ENCODE data around the gene HOXC6. TPM values are rescaled to one million over a fixed set of nuclear protein-coding genes. Genes with fewer than 3 reads are reported as not detected.

The HOXC6 gene
- total and polyA plus RNA-seq, 4 experiments from 2014 or later: not detected

DNA sequence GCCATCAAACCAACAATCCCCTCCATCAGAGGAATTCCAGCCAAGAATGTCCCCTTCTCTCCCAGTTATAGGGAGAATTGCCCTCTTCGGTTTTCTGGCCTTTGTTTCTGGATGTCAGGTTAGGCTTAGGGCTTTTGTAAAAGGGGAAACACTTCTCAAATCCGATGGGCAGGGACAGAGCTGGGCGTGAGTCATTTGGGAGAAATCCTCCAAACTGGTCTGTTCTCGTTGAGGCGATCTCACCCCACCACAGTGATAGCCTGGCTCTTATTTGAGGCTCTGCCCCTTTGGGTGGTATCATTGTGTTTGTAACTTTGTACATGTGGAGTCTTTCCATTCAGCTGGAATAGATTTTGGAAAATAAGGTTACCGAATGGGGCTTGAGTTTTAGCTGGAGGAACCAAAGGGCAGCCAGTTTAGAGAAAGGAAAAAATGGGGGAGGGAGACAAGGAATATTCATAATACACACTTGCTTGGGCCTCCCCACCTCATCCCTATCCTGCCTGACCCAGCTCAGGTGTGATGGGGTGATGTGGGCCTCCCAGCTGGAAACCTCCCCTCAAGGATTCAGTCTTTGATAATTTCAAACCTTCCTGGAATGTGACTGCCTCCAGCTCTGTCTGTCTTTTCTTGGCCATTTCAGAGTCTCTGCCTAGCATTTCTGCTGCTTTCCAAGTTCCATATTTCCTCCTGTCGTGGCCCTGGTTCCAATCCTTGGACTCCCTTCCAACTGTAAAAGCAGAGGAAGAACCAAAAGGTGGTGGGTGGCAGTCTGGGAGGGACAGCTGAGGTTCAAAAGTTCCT lies 32.9 kb downstream of the HOXC6 start:
- H3K27me3 Mint-ChIP-seq: peaks cover 58 to 74% of the 10 kb centered on the region in 2 donors
- no peaks in the 10 kb centered on the region for H3K36me3 Mint-ChIP-seq
- ChIA-PET POLR2A (ENCODE audit: partially characterized antibody) (no interaction called here), CTCF (ENCODE audit: partially characterized antibody) (interaction anchor here (1.8 kb wide), 1 partner anchor 140 kb away, joined by 6 read pairs; no protein-coding TSS in a partner anchor)
- intact Hi-C loops (cut with micrococcal nuclease): no loop called here
- no peak overlapping the region for H3K4me3 Mint-ChIP-seq
- H3K4me1 Mint-ChIP-seq: no peaks in the 10 kb centered on the region
- Histone ChIP-seq H3K27ac (ENCODE audit: low read depth, low read length) (no peak overlapping the region), H3K4me1 (ENCODE audit: insufficient read depth, low read length) (no peaks in the 10 kb centered on the region), H3K36me3 (ENCODE audit: insufficient read depth, low read length) (no peaks in the 10 kb centered on the region), H3K27me3 (ENCODE audit: insufficient read depth, low read length) (peaks cover 37% of the 10 kb centered on the region), H3K9me3 (ENCODE audit: control insufficient read depth in 1 of 2, low read length in 2 of 2) (no peaks in the 10 kb centered on the region), H3K4me3 (ENCODE audit: low read length in 2 of 2) (no peak overlapping the region)
- H3K9me3 Mint-ChIP-seq: peaks cover 0 to 1% (median 0%) of the 10 kb centered on the region in 8 donors
- no peak overlapping the region for H3K27ac Mint-ChIP-seq
- DNase-seq: no peak

GRCh38 chr12:54065677-54066076 lies 37.4 kb downstream of the HOXC6 start:
- no peaks in the 10 kb centered on the region for H3K36me3 Mint-ChIP-seq
- H3K9me3 Mint-ChIP-seq: peaks cover 0 to 1% (median 0%) of the 10 kb centered on the region in 8 donors
- peaks cover 40 to 67% of the 10 kb centered on the region in 2 donors for H3K27me3 Mint-ChIP-seq
- H3K4me1 ChIP-seq (ENCODE audit: insufficient read depth, low read length): no peaks in the 10 kb centered on the region
- no peak overlapping the region for H3K4me3 Mint-ChIP-seq
- H3K4me3 ChIP-seq (ENCODE audit: low read length in 2 of 2): no peak overlapping the region
- H3K27me3 ChIP-seq (ENCODE audit: insufficient read depth, low read length): peaks cover 28% of the 10 kb centered on the region
- ChIA-PET CTCF (ENCODE audit: partially characterized antibody) (interaction anchor here (1.3 kb wide), 1 partner anchor 61 kb away, joined by 3 read pairs; no protein-coding TSS in a partner anchor), POLR2A (ENCODE audit: partially characterized antibody) (no interaction called here)
- DNase-seq: no peak
- no peaks in the 10 kb centered on the region for H3K4me1 Mint-ChIP-seq
- H3K27ac Mint-ChIP-seq: no peak overlapping the region
- no peak overlapping the region for H3K27ac ChIP-seq (ENCODE audit: low read depth, low read length)
- no peaks in the 10 kb centered on the region for H3K36me3 ChIP-seq (ENCODE audit: insufficient read depth, low read length)
- intact Hi-C loops (cut with micrococcal nuclease): no loop called here
- no peaks in the 10 kb centered on the region for H3K9me3 ChIP-seq (ENCODE audit: control insufficient read depth in 1 of 2, low read length in 2 of 2)

- intact Hi-C loops (cut with micrococcal nuclease): no loop called here
- Histone ChIP-seq H3K36me3 (ENCODE audit: insufficient read depth, low read length) (no peaks in the 10 kb centered on the region), H3K9me3 (ENCODE audit: control insufficient read depth in 1 of 2, low read length in 2 of 2) (no peaks in the 10 kb centered on the region), H3K4me1 (ENCODE audit: insufficient read depth, low read length) (no peaks in the 10 kb centered on the region), H3K27me3 (ENCODE audit: insufficient read depth, low read length) (peaks cover 21% of the 10 kb centered on the region), H3K27ac (ENCODE audit: low read depth, low read length) (no peak overlapping the region), H3K4me3 (ENCODE audit: low read length in 2 of 2) (no peak overlapping the region)
- Mint-ChIP-seq H3K27me3 (peaks cover 35 to 69% of the 10 kb centered on the region in 2 donors), H3K4me1 (no peaks in the 10 kb centered on the region), H3K36me3 (no peaks in the 10 kb centered on the region), H3K27ac (no peak overlapping the region), H3K9me3 (peaks cover 0 to 1% (median 0%) of the 10 kb centered on the region in 8 donors), H3K4me3 (no peak overlapping the region)
- CTCF ChIA-PET (ENCODE audit: partially characterized antibody): interaction anchor here (1.3 kb wide), 1 partner anchor 60 kb away, joined by 3 read pairs; no protein-coding TSS in a partner anchor
- POLR2A ChIA-PET (ENCODE audit: partially characterized antibody): no interaction called here
- DNase-seq: no peak
These were observed 38.2 kb downstream of the HOXC6 start for GRCh38 chr12:54066408-54066807.

GRCh38 chr12:54068418-54069070 lies 40.3 kb downstream of the HOXC6 start:
- Mint-ChIP-seq H3K27me3 (peaks cover 24 to 51% of the 10 kb centered on the region in 2 donors), H3K9me3 (no peaks in the 10 kb centered on the region), H3K36me3 (no peaks in the 10 kb centered on the region), H3K27ac (no peak overlapping the region), H3K4me3 (no peak overlapping the region), H3K4me1 (no peaks in the 10 kb centered on the region)
- no peaks in the 10 kb centered on the region for H3K36me3 ChIP-seq (ENCODE audit: insufficient read depth, low read length)
- POLR2A ChIA-PET (ENCODE audit: partially characterized antibody): no interaction called here
- no peak overlapping the region for H3K4me3 ChIP-seq (ENCODE audit: low read length in 2 of 2)
- H3K27me3 ChIP-seq (ENCODE audit: insufficient read depth, low read length): peaks cover 9% of the 10 kb centered on the region
- CTCF ChIA-PET (ENCODE audit: partially characterized antibody): no interaction called here
- no peaks in the 10 kb centered on the region for H3K9me3 ChIP-seq (ENCODE audit: control insufficient read depth in 1 of 2, low read length in 2 of 2)
- no peak overlapping the region for H3K27ac ChIP-seq (ENCODE audit: low read depth, low read length)
- H3K4me1 ChIP-seq (ENCODE audit: insufficient read depth, low read length): no peaks in the 10 kb centered on the region
- DNase-seq: no peak
- intact Hi-C loops (cut with micrococcal nuclease): no loop called here

DNA sequence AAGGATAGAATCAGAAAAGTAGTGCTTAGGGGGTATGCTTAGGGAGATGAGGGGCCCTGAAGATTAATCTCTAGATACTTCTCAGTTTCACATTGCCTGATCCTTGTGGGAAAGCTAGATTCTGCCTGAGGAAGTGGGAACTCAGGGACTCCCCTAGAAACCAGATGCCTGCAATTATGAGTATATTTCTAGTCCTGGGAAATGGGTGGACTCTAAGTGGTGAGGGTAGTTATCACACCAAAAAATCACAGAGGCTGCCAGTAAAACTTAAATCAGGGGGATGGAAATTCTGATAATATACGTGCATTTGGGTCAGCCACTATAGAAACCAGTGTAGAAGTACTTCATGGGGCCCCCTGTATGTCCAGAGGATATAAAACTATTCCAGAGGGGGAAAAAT lies 43.7 kb downstream of the HOXC6 start:
- Mint-ChIP-seq H3K27me3 (peaks cover 14 to 36% of the 10 kb centered on the region in 2 donors), H3K36me3 (no peaks in the 10 kb centered on the region), H3K9me3 (no peaks in the 10 kb centered on the region), H3K27ac (no peak overlapping the region), H3K4me1 (no peaks in the 10 kb centered on the region), H3K4me3 (no peak overlapping the region)
- no peaks in the 10 kb centered on the region for H3K9me3 ChIP-seq (ENCODE audit: control insufficient read depth in 1 of 2, low read length in 2 of 2)
- H3K27me3 ChIP-seq (ENCODE audit: insufficient read depth, low read length): no peaks in the 10 kb centered on the region
- no peak overlapping the region for H3K27ac ChIP-seq (ENCODE audit: low read depth, low read length)
- no peaks in the 10 kb centered on the region for H3K4me1 ChIP-seq (ENCODE audit: insufficient read depth, low read length)
- no peak for DNase-seq
- POLR2A ChIA-PET (ENCODE audit: partially characterized antibody): no interaction called here
- no peaks in the 10 kb centered on the region for H3K36me3 ChIP-seq (ENCODE audit: insufficient read depth, low read length)
- CTCF ChIA-PET (ENCODE audit: partially characterized antibody): interaction anchor here (0.7 kb wide), 1 partner anchor 70 kb away, joined by 3 read pairs; no protein-coding TSS in a partner anchor
- no peak overlapping the region for H3K4me3 ChIP-seq (ENCODE audit: low read length in 2 of 2)
- intact Hi-C loops (cut with micrococcal nuclease): no loop called here

- Mint-ChIP-seq H3K4me1 (peaks cover 0 to 5% (median 1%) of the 10 kb centered on the region in 4 donors), H3K9me3 (no peaks in the 10 kb centered on the region), H3K27me3 (peaks cover 11 to 26% of the 10 kb centered on the region in 2 donors), H3K4me3 (no peak overlapping the region), H3K27ac (no peak overlapping the region), H3K36me3 (no peaks in the 10 kb centered on the region)
- H3K4me1 ChIP-seq (ENCODE audit: insufficient read depth, low read length): no peaks in the 10 kb centered on the region
- no peak overlapping the region for H3K4me3 ChIP-seq (ENCODE audit: low read length in 2 of 2)
- H3K27me3 ChIP-seq (ENCODE audit: insufficient read depth, low read length): no peaks in the 10 kb centered on the region
- CTCF ChIA-PET (ENCODE audit: partially characterized antibody): no interaction called here
- no peak overlapping the region for H3K27ac ChIP-seq (ENCODE audit: low read depth, low read length)
- H3K9me3 ChIP-seq (ENCODE audit: control insufficient read depth in 1 of 2, low read length in 2 of 2): no peaks in the 10 kb centered on the region
- no peaks in the 10 kb centered on the region for H3K36me3 ChIP-seq (ENCODE audit: insufficient read depth, low read length)
- DNase-seq: no peak
- POLR2A ChIA-PET (ENCODE audit: partially characterized antibody): no interaction called here
- intact Hi-C loops (cut with micrococcal nuclease): no loop called here
These were observed 46.1 kb downstream of the HOXC6 start for GRCh38 chr12:54074308-54074707.

GRCh38 chr12:54075409-54075808 lies 47.2 kb downstream of the HOXC6 start:
- POLR2A ChIA-PET (ENCODE audit: partially characterized antibody): no interaction called here
- H3K9me3 Mint-ChIP-seq: no peaks in the 10 kb centered on the region

More at GRCh38 chr12:54075409-54075808, 47.2 kb downstream of the HOXC6 start:
- H3K27me3 ChIP-seq (ENCODE audit: insufficient read depth, low read length): no peaks in the 10 kb centered on the region
- no peak overlapping the region for H3K27ac Mint-ChIP-seq
- H3K4me3 Mint-ChIP-seq: no peak overlapping the region
- no peaks in the 10 kb centered on the region for H3K36me3 Mint-ChIP-seq
- CTCF ChIA-PET (ENCODE audit: partially characterized antibody): no interaction called here
- H3K9me3 ChIP-seq (ENCODE audit: control insufficient read depth in 1 of 2, low read length in 2 of 2): no peaks in the 10 kb centered on the region
- DNase-seq: no peak
- peaks cover 9 to 21% of the 10 kb centered on the region in 2 donors for H3K27me3 Mint-ChIP-seq
- intact Hi-C loops (cut with micrococcal nuclease): no loop called here
- H3K4me1 ChIP-seq (ENCODE audit: insufficient read depth, low read length): no peaks in the 10 kb centered on the region
- no peaks in the 10 kb centered on the region for H3K36me3 ChIP-seq (ENCODE audit: insufficient read depth, low read length)
- peaks cover 0 to 5% (median 2%) of the 10 kb centered on the region in 4 donors for H3K4me1 Mint-ChIP-seq
- H3K27ac ChIP-seq (ENCODE audit: low read depth, low read length): no peak overlapping the region
- H3K4me3 ChIP-seq (ENCODE audit: low read length in 2 of 2): no peak overlapping the region

Measured in CD4-positive, alpha-beta memory T cell (primary cell).